NT2/D1 (cell line): ENCODE results near the gene GPN1.

ENCODE experiments used
- DNase-seq: peaks from one replicate; pipeline ENCODE4 v3.0.0-alpha.2; 2011; ENCODE audit warnings: low read depth, low spot score
- H3K27me3 ChIP-seq: 2 replicates; pipeline ENCODE4 v1.6.0; 2011; ENCODE audit warnings: mild to moderate bottlenecking; ENCODE audit not compliant: insufficient read length, insufficient read depth
- H3K36me3 ChIP-seq: 2 replicates; pipeline ENCODE4 v1.6.1; 2011; ENCODE audit warnings: mild to moderate bottlenecking, low read length, mixed read lengths; ENCODE audit not compliant: insufficient read depth, insufficient read length
- H3K4me1 ChIP-seq: 2 replicates; pipeline ENCODE4 v1.5.1; 2011; ENCODE audit not compliant: insufficient read depth, insufficient read length
- H3K4me3 ChIP-seq: 2 replicates; pipeline ENCODE4 v1.5.1; 2011; ENCODE audit warnings: low read depth; ENCODE audit not compliant: insufficient read length
- H3K9ac ChIP-seq: 2 replicates; pipeline ENCODE4 v1.6.0; 2011; ENCODE audit warnings: low read depth; ENCODE audit not compliant: insufficient read length
- H3K9me3 ChIP-seq: 2 replicates; pipeline ENCODE4 v1.5.1; 2011; ENCODE audit warnings: mild to moderate bottlenecking, low read length; ENCODE audit not compliant: insufficient read depth
- SUZ12 ChIP-seq: IDR thresholded peaks from 2 replicates; pipeline ENCODE4 v1.6.1; 2011; ENCODE audit not compliant: insufficient read length, insufficient read depth; ENCODE audit errors: extremely low read depth
- YY1 ChIP-seq: IDR thresholded peaks from 2 replicates; pipeline ENCODE4 v1.6.1; 2011; ENCODE audit not compliant: insufficient read length, insufficient read depth
- ZNF274 ChIP-seq: IDR thresholded peaks from 2 replicates; pipeline ENCODE4 v1.6.1; 2011; ENCODE audit warnings: mild to moderate bottlenecking, low read depth, low read length

GPN1 gene

GRCh38 chr2:27628767-27629709 lies at the start of gene GPN1, which contains the start of gene CCDC121:
Gene GPN1 (plus strand): TSS chr2:27629050. CDS start chr2:27629059, 9 bp downstream.
Gene CCDC121 (minus strand): TSS chr2:27629012. CDS start chr2:27627799, 1,213 bp downstream.
- Histone ChIP-seq H3K36me3 (peaks cover 50% of the 10 kb centered on the region), H3K27me3 (no peaks in the 10 kb centered on the region), H3K4me3 (peak within 1 kb of the TSS; percentile 92)

GRCh38 chr2:27581417-27582128 lies 47.3 kb upstream of the GPN1 start:
- Histone ChIP-seq H3K9ac (no peak overlapping the region), H3K9me3 (peaks cover 12% of the 10 kb centered on the region), H3K36me3 (no peaks in the 10 kb centered on the region), H3K4me1 (no peaks in the 10 kb centered on the region), H3K4me3 (no peak overlapping the region), H3K27me3 (no peaks in the 10 kb centered on the region)
- no peak for DNase-seq
- TF ChIP-seq SUZ12, result no peak
- no peak for TF ChIP-seq YY1
- no peak for TF ChIP-seq ZNF274

More at GRCh38 chr2:27628767-27629709, at the start of gene GPN1, which contains the start of gene CCDC121:
- no peaks in the 10 kb centered on the region for H3K9me3 ChIP-seq
- peak within 1 kb of the TSS; percentile 97 for H3K9ac ChIP-seq
- peak; percentile 79 for DNase-seq
- TF ChIP-seq ZNF274 (no peak), SUZ12 (no peak), YY1 (peak; percentile 83)
- H3K4me1 ChIP-seq, result no peaks in the 10 kb centered on the region

- no peak for DNase-seq
- H3K27me3 ChIP-seq, result no peaks in the 10 kb centered on the region
- H3K4me1 ChIP-seq, result no peaks in the 10 kb centered on the region
- TF ChIP-seq SUZ12 (no peak), ZNF274 (no peak), YY1 (no peak)
- peak overlapping the region; percentile 76 for H3K4me3 ChIP-seq
- H3K9me3 ChIP-seq, result peaks cover 12% of the 10 kb centered on the region
- peak overlapping the region; percentile 28 for H3K9ac ChIP-seq
- no peaks in the 10 kb centered on the region for H3K36me3 ChIP-seq
Observed at GRCh38 chr2:27582129-27582694, 46.6 kb upstream of the GPN1 start.

GRCh38 chr2:27582695-27583389 lies 46.0 kb upstream of the GPN1 start, which contains the start of gene ZNF512:
Gene ZNF512 (plus strand): TSS chr2:27583042. CDS start chr2:27583113, 71 bp downstream.
- TF ChIP-seq YY1 (no peak), SUZ12 (no peak), ZNF274 (no peak)
- H3K9ac ChIP-seq, result peak within 1 kb of the TSS; percentile 39
- peak within 1 kb of the TSS; percentile 76 for H3K4me3 ChIP-seq
- no peaks in the 10 kb centered on the region for H3K27me3 ChIP-seq
- DNase-seq, result peak; percentile 90
- peaks cover 12% of the 10 kb centered on the region for H3K9me3 ChIP-seq
- H3K36me3 ChIP-seq, result no peaks in the 10 kb centered on the region
- no peaks in the 10 kb centered on the region for H3K4me1 ChIP-seq

- DNase-seq, result no peak
- Histone ChIP-seq H3K9ac (peak overlapping the region; percentile 39), H3K4me3 (peak overlapping the region; percentile 76), H3K9me3 (peaks cover 15% of the 10 kb centered on the region), H3K36me3 (no peaks in the 10 kb centered on the region), H3K27me3 (no peaks in the 10 kb centered on the region), H3K4me1 (no peaks in the 10 kb centered on the region)
- TF ChIP-seq YY1 (no peak), ZNF274 (no peak), SUZ12 (no peak)
Observed at GRCh38 chr2:27583390-27583915, 45.4 kb upstream of the GPN1 start.

GRCh38 chr2:27584597-27584996 lies 44.3 kb upstream of the GPN1 start:
- Histone ChIP-seq H3K4me3 (no peak overlapping the region), H3K4me1 (no peaks in the 10 kb centered on the region), H3K9me3 (peaks cover 19% of the 10 kb centered on the region), H3K27me3 (no peaks in the 10 kb centered on the region), H3K9ac (no peak overlapping the region), H3K36me3 (no peaks in the 10 kb centered on the region)
- no peak for DNase-seq
- TF ChIP-seq ZNF274 (no peak), YY1 (no peak), SUZ12 (no peak)
